SK-N-SH (cell line): Measurements from ENCODE around the gene MROH7.

Experiments used
- CHD2 ChIP-seq: fragments of 150-350 bp; IDR thresholded peaks from 2 replicates; pipeline ENCODE4 v1.6.1; 2018; ENCODE audit warnings: low read length; ENCODE audit not compliant: partially characterized antibody
- CTCF ChIP-seq: fragments of 200-600 bp; sonication (generic); IDR thresholded peaks from 2 replicates; pipeline ENCODE4 v1.6.1; 2017; ENCODE audit warnings: antibody characterized with exemption, mild to moderate bottlenecking, moderate library complexity
- EP300 ChIP-seq, 2 experiments: IDR thresholded peaks; 2 replicates each; pipeline versions ENCODE4 v1.4.0 to v1.6.1; 2012; ENCODE audit warnings: borderline replicate concordance in 1 of 2, low read depth in 1 of 2, low read length in 1 of 2
- EZH2phosphoT487 ChIP-seq: fragments of 200-600 bp; sonication (generic); IDR thresholded peaks from 2 replicates; pipeline ENCODE4 v1.6.1; 2017; ENCODE audit warnings: low read depth, mixed run types, mild to moderate bottlenecking, antibody characterized with exemption, moderate library complexity, borderline replicate concordance
- FOXJ3 ChIP-seq: sonication (generic); formaldehyde crosslinking; IDR thresholded peaks from 2 replicates; pipeline ENCODE4 v1.5.1; 2020; ENCODE audit warnings: mild to moderate bottlenecking, missing genetic modification reagents
- JUND ChIP-seq: IDR thresholded peaks from 2 replicates; pipeline ENCODE4 v1.4.0; 2012
- MAX ChIP-seq: IDR thresholded peaks from 2 replicates; pipeline ENCODE4 v1.4.0; 2012; ENCODE audit warnings: low read depth
- MXI1 ChIP-seq: IDR thresholded peaks from 2 replicates; pipeline ENCODE4 v1.6.1; 2012; ENCODE audit warnings: mild to moderate bottlenecking, low read depth, low read length, improper control_type of control experiment
- POLR2AphosphoS5 ChIP-seq: IDR thresholded peaks from 2 replicates; pipeline ENCODE4 v1.6.1; 2012; ENCODE audit warnings: low read depth, low read length
- REST ChIP-seq: IDR thresholded peaks from 2 replicates; pipeline ENCODE4 v1.6.1; 2012; ENCODE audit warnings: mild to moderate bottlenecking, low read depth, low read length, moderate library complexity
- SMC3 ChIP-seq: IDR thresholded peaks from 2 replicates; pipeline ENCODE4 v1.6.1; 2012; ENCODE audit warnings: low read depth, low read length, improper control_type of control experiment
- TAF1 ChIP-seq: IDR thresholded peaks from 2 replicates; pipeline ENCODE4 v1.6.1; 2012; ENCODE audit warnings: low read depth, mild to moderate bottlenecking, low read length, moderate library complexity, borderline replicate concordance
- USF2 ChIP-seq: fragments of 150-350 bp; IDR thresholded peaks from 2 replicates; pipeline ENCODE4 v1.6.1; 2017; ENCODE audit warnings: antibody characterized with exemption, low read length, low read depth, borderline replicate concordance
- YY1 ChIP-seq: IDR thresholded peaks from 2 replicates; pipeline ENCODE4 v1.4.0; 2012; ENCODE audit warnings: low read depth, mild to moderate bottlenecking

- TF ChIP-seq SMC3 (no peak), CTCF (no peak), MAX (no peak), POLR2AphosphoS5 (no peak), EP300 (IDR thresholded peaks at IDR 0.05; ENCODE audit: borderline replicate concordance in 1 of 2, low read depth in 1 of 2, low read length in 1 of 2) (no peak), MXI1 (no peak), TAF1 (no peak), REST (no peak), CHD2 (no peak), JUND (no peak), EZH2phosphoT487 (no peak), FOXJ3 (CRISPR knock-in tag) (no peak), USF2 (no peak), YY1 (no peak)
Measured at GRCh38 chr1:54721719-54722118, 80.1 kb downstream of the MROH7 start.
